Measurements from ENCODE around the gene MCM3AP.
"Not testable (repeated sequence)": the region's sequence is repeated elsewhere in the genome, so short reads cannot be mapped to it uniquely, and the experiment has no call there.

Gene MCM3AP

GRCh38 chr21:46239817-46240325 is 45.5 kb downstream of the MCM3AP start:
- no peak for DNase-seq

GRCh38 chr21:46237474-46237873 is 47.9 kb downstream of the MCM3AP start:
- no peak for DNase-seq

GRCh38 chr21:46234436-46234950 is 50.9 kb downstream of the MCM3AP start:
- DNase-seq, result no peak

- no peak for DNase-seq
Measured at GRCh38 chr21:46229923-46230260, 55.5 kb downstream of the MCM3AP start.

- no peak for DNase-seq
Measured at GRCh38 chr21:46229133-46229922, 56.1 kb downstream of the MCM3AP start.

GRCh38 chr21:46228345-46229051 is 56.9 kb downstream of the MCM3AP start, which contains the start of gene LSS:
Gene LSS, minus strand, starts transcription at chr21:46228774. Its CDS starts 29 bp downstream, at chr21:46228745.
- peak; percentile 93 to 97 for DNase-seq

GRCh38 chr21:46227811-46228344 is 57.5 kb downstream of the MCM3AP start:
- no peak for DNase-seq

GRCh38 chr21:46226920-46227599 is 58.4 kb downstream of the MCM3AP start:
- peak in 1 of 2 donors; percentile 53 for DNase-seq

- no peak for DNase-seq
Measured at GRCh38 chr21:46226146-46226545, 59.3 kb downstream of the MCM3AP start.

GRCh38 chr21:46223661-46224060 is 61.8 kb downstream of the MCM3AP start:
- not testable (repeated sequence) for DNase-seq

- DNase-seq, result no peak
Measured at GRCh38 chr21:46223217-46223616, 62.2 kb downstream of the MCM3AP start.

GRCh38 chr21:46222436-46223116 is 62.8 kb downstream of the MCM3AP start:
- no peak for DNase-seq

GRCh38 chr21:46221664-46222435 is 63.6 kb downstream of the MCM3AP start:
- DNase-seq, result no peak

- no peak for DNase-seq
Measured at GRCh38 chr21:46220847-46221246, 64.6 kb downstream of the MCM3AP start.

- DNase-seq, result no peak
Measured at GRCh38 chr21:46220275-46220810, 65.1 kb downstream of the MCM3AP start.

- no peak for DNase-seq
Measured at GRCh38 chr21:46219591-46220239, 65.7 kb downstream of the MCM3AP start.

- DNase-seq, result no peak
Measured at GRCh38 chr21:46218906-46219590, 66.4 kb downstream of the MCM3AP start.

GRCh38 chr21:46217511-46218196 is 67.8 kb downstream of the MCM3AP start:
- DNase-seq, result no peak

- DNase-seq, result no peak
Measured at GRCh38 chr21:46216132-46216747, 69.2 kb downstream of the MCM3AP start.
